Heart left ventricle (tissue), 16 donors: ENCODE results near the gene TTC34. TPM values are rescaled to one million over a fixed set of nuclear protein-coding genes. Genes with fewer than 3 reads are reported as not detected.
A peak's percentile ranks its signal among the peaks of the same experiment; 100 is the strongest.

ENCODE experiments used
- ATAC-seq, 4 donors: fragments of 200-7000 bp; cut with Tn5 transposase; one replicate each; pipeline ENCODE4 v1.9.1; 2020 to 2022; ENCODE audit warnings: moderate library complexity in 4 of 4, mild to moderate bottlenecking in 3 of 4, moderate number of reproducible peaks in 1 of 4
- DNase-seq, 5 donors: peaks; one replicate each; pipeline ENCODE4 v3.0.0-alpha.2; 2020
- H3K27ac ChIP-seq, 12 donors: fragments of 200-600 bp; sonication (generic) in 4 of 12; one replicate each; pipeline versions ENCODE4 v1.5.0 to v1.8.0; 2016 to 2022; ENCODE audit warnings: mild to moderate bottlenecking in 2 of 12
- H3K27me3 ChIP-seq, 9 donors: fragments of 200-600 bp; sonication (generic) in 2 of 9; one replicate each; pipeline versions ENCODE4 v1.5.1 to v1.8.0; 2016 to 2022; ENCODE audit warnings: mild to moderate bottlenecking in 3 of 9
- H3K36me3 ChIP-seq, 9 donors: fragments of 200-600 bp; sonication (generic) in 2 of 9; one replicate each; pipeline versions ENCODE4 v1.5.0 to v1.8.0; 2018 to 2022; ENCODE audit warnings: mild to moderate bottlenecking in 2 of 9
- H3K4me1 ChIP-seq, 12 donors: fragments of 200-600 bp; sonication (generic) in 4 of 12; one replicate each; pipeline versions ENCODE4 v1.5.0 to v1.8.0; 2016 to 2022; ENCODE audit warnings: mild to moderate bottlenecking in 3 of 12
- H3K4me3 ChIP-seq, 12 donors: fragments of 200-600 bp; sonication (generic) in 4 of 12; one replicate each; pipeline versions ENCODE4 v1.5.0 to v1.8.0; 2017 to 2022; ENCODE audit warnings: mild to moderate bottlenecking in 9 of 12, moderate library complexity in 4 of 12
- H3K9me3 ChIP-seq, 12 donors: fragments of 200-600 bp; sonication (generic) in 4 of 12; one replicate each; pipeline versions ENCODE4 v1.5.0 to v1.8.0; 2016 to 2022; ENCODE audit warnings: mild to moderate bottlenecking in 1 of 12
- CTCF ChIP-seq, 12 donors: fragments of 200-600 bp; sonication (generic) in 4 of 12; IDR thresholded peaks; one replicate each; pipeline versions ENCODE4 v1.5.0 to v1.8.0; 2018 to 2022; ENCODE audit warnings: antibody characterized with exemption in 12 of 12, mild to moderate bottlenecking in 5 of 12
- POLR2A ChIP-seq, 2 donors: fragments of 450-650 bp; IDR thresholded peaks; one replicate each; pipeline ENCODE4 v1.6.1; 2017; ENCODE audit warnings: antibody characterized with exemption in 2 of 2, mild to moderate bottlenecking in 2 of 2, moderate library complexity in 2 of 2
- WGBS, 4 donors: extraction: QIAGEN DNeasy Blood & Tissue Kit in 2 of 4; methylation state at CpG; one replicate each; pipeline versions ENCODE4 v1.1.5 to v1.1.7; 2013 to 2018; 5-methylcytosine and 5-hydroxymethylcytosine counted together
- intact Hi-C, 10 donors: fragments of 100-400 bp; cut with DNase I; formaldehyde crosslinking; loops; one replicate each; pipeline versions ENCODE4 v1.11.1 to v1.14.2; 2022
- polyA plus RNA-seq, 2 donors: library from polyadenylated mRNA; stranded (reverse); fragments of 200-250 nt; gene quantifications; one replicate each; pipeline ENCODE4 v1.2.3, GENCODE V29; 2013
- total RNA-seq, 9 donors: library from RNA; depleted of rRNA in 2 of 9; stranded (reverse); fragments of >200 nt in 2 of 9; fragmentation: NEBNext Ultra II Directional in 3 of 9; extraction: Animal tissue kit (Norgen Biotek cat#: 25700) in 3 of 9; gene quantifications; one replicate each; pipeline versions ENCODE4 v1.1.0 to v1.2.4, GENCODE V29; 2016 to 2023
- donor health status: ischemic (EF 13 %, LVEDD 7.1; RV severe dilation, severe dysfunction).
- donor health status: healthy with polysubstance abuse.
- donor health status: DM: no; HTN: yes; CAD: no.
- donor health status: DM: no; HTN: no; CAD: no.
- donor health status: ischemic (EF 25% LVEDD 6.9; RV normal size, moderate dysfunction).
- donor health status: ischemic (EF 25% LVEDD 5.7; RV mildly dilated, moderate dysfunction).
- donor health status: healthy.
- donor health status: DM: yes; HTN: yes; CAD: no.
- donor health status: ischemic (EF 35%, LVEDD 5.7; RV mildly dilated, moderate dysfunction).
- donor health status: nonischemic (EF 11% LVEDD 7.7; RV severe dilation, severe dysfunction).
- donor health status: DM: yes; HTN: yes; CAD: no.
- donor health status: PGD.
- donor health status: ischemic (EF 29% LVEDD 5.4; RV normal size, mild dysfunction).
- donor health status: nonischemic (EF 23%, LVEDD 6.1; RV moderate dilation, normal function).

Gene TTC34
- total and polyA plus RNA-seq, 11 donors: 0.06 to 0.67 (median 0.42) TPM; not detected in 1

GRCh38 chr1:2803086-2803930, 1.8 kb upstream of the TTC34 start:
- ATAC-seq: no peak
- TF ChIP-seq POLR2A (IDR thresholded peaks at IDR 0.05): no peak
- peak in 3 of 5 donors; percentile 9 to 44 (median 14) for DNase-seq
- Histone ChIP-seq H3K4me1 (peaks cover 0 to 4% (median 0%) of the 10 kb centered on the region in 12 donors), H3K27ac (no peak overlapping the region), H3K4me3 (no peak overlapping the region), H3K9me3 (no peaks in the 10 kb centered on the region), H3K27me3 (peaks cover 7 to 74% (median 13%) of the 10 kb centered on the region in 9 donors), H3K36me3 (no peaks in the 10 kb centered on the region)
- intact Hi-C loops: no loop called here
- 80 to 87% (median 84%) methylated on average over 30 to 37 of the region's 37 CpGs for WGBS, 4 donors

GRCh38 chr1:2802421-2802961, 998 bp upstream of the TTC34 start:
- WGBS, 4 donors: 67 to 74% (median 70%) methylated on average over 6 to 10 of the region's 10 CpGs
- peak in 3 of 5 donors; percentile 4 to 33 (median 20) for DNase-seq
- peaks cover 7 to 67% (median 13%) of the 10 kb centered on the region in 9 donors for H3K27me3 ChIP-seq
- H3K4me1 ChIP-seq: peaks cover 0 to 4% (median 0%) of the 10 kb centered on the region in 12 donors
- intact Hi-C loops: no loop called here
- H3K27ac ChIP-seq: no peak overlapping the region
- no peaks in the 10 kb centered on the region for H3K9me3 ChIP-seq
- H3K36me3 ChIP-seq: no peaks in the 10 kb centered on the region
- no peak overlapping the region for H3K4me3 ChIP-seq
- TF ChIP-seq CTCF (IDR thresholded peaks at IDR 0.05) (no peak), POLR2A (IDR thresholded peaks at IDR 0.05) (no peak)
- no peak for ATAC-seq

- Histone ChIP-seq H3K9me3 (no peaks in the 10 kb centered on the region), H3K4me3 (no peak overlapping the region), H3K4me1 (peaks cover 0 to 4% (median 0%) of the 10 kb centered on the region in 12 donors), H3K27me3 (peaks cover 7 to 53% (median 13%) of the 10 kb centered on the region in 9 donors), H3K36me3 (no peaks in the 10 kb centered on the region), H3K27ac (no peak overlapping the region)
- 69 to 74% (median 72%) methylated on average over 6 to 11 of the region's 11 CpGs; no CpG with 5 or more reads in 1 of the 4 donors for WGBS, 4 donors
- TF ChIP-seq POLR2A (IDR thresholded peaks at IDR 0.05) (no peak), CTCF (IDR thresholded peaks at IDR 0.05) (no peak)
- no peak for ATAC-seq
- intact Hi-C loops: no loop called here
- peak in 2 of 5 donors; percentile 22 to 31 for DNase-seq
Observed at GRCh38 chr1:2801046-2801445, 447 bp downstream of the TTC34 start.

- Histone ChIP-seq H3K4me1 (peaks cover 0 to 4% (median 0%) of the 10 kb centered on the region in 12 donors), H3K27ac (no peak overlapping the region), H3K4me3 (no peak overlapping the region), H3K9me3 (peaks cover 0 to under 1% (median 0%) of the 10 kb centered on the region in 12 donors), H3K27me3 (peaks cover 4 to 50% (median 13%) of the 10 kb centered on the region in 9 donors), H3K36me3 (no peaks in the 10 kb centered on the region)
- ATAC-seq: no peak
- intact Hi-C loops: no loop called here
- TF ChIP-seq CTCF (IDR thresholded peaks at IDR 0.05): no peak
- TF ChIP-seq POLR2A (IDR thresholded peaks at IDR 0.05): no peak
- peak in 1 of 5 donors; percentile 44 for DNase-seq
- 64 to 74% (median 69%) methylated on average over 7 to 12 of the region's 12 CpGs for WGBS, 4 donors
Observed at GRCh38 chr1:2800664-2801045, 838 bp downstream of the TTC34 start.
